Neural cell (in vitro differentiated cells): ENCODE results near the gene PLCL2.

ENCODE experiments used
- CTCF ChIP-seq: fragments of 450-650 bp; IDR thresholded peaks from 2 replicates; pipeline ENCODE4 v1.5.1; 2014; ENCODE audit warnings: antibody characterized with exemption, mild to moderate bottlenecking, moderate library complexity; ENCODE audit not compliant: poor library complexity, severe bottlenecking
- POLR2AphosphoS5 ChIP-seq: IDR thresholded peaks from 2 replicates; pipeline ENCODE4 v1.6.1; 2012

GRCh38 chr3:16840101-16840424, 44.7 kb upstream of the PLCL2 start:
- no peak for TF ChIP-seq POLR2AphosphoS5
- no peak for TF ChIP-seq CTCF
